Chondrocyte (in vitro differentiated cells): ENCODE data around the gene NPIPB8. TPM values are rescaled to one million over a fixed set of nuclear protein-coding genes. Genes with fewer than 3 reads are reported as not detected.
"Not testable (repeated sequence)": the region's sequence is repeated elsewhere in the genome, so short reads cannot be mapped to it uniquely, and the experiment has no call there.

Source experiments
- DNase-seq: peaks from one replicate; pipeline ENCODE4 v3.0.0; 2021; ENCODE audit warnings: mixed read lengths, low spot score
- H3K27ac Mint-ChIP-seq: one replicate; pipeline ENCODE4 v1.8.0; 2021; ENCODE audit warnings: mild to moderate bottlenecking, moderate library complexity, mixed read lengths; ENCODE audit not compliant: unreplicated experiment
- H3K27me3 Mint-ChIP-seq: 2 replicates; pipeline ENCODE4 v1.8.0; 2021; ENCODE audit warnings: low read depth, mixed read lengths
- H3K36me3 Mint-ChIP-seq: 2 replicates; pipeline ENCODE4 v1.8.0; 2021; ENCODE audit warnings: low read depth, mixed read lengths
- H3K4me1 Mint-ChIP-seq: 2 replicates; pipeline ENCODE4 v1.8.0; 2021; ENCODE audit warnings: low read depth, mild to moderate bottlenecking, mixed read lengths
- H3K4me3 Mint-ChIP-seq: one replicate; pipeline ENCODE4 v1.8.0; 2021; ENCODE audit warnings: mild to moderate bottlenecking, moderate library complexity, mixed read lengths; ENCODE audit not compliant: unreplicated experiment
- H3K9me3 Mint-ChIP-seq: 2 replicates; pipeline ENCODE4 v1.8.0; 2021; ENCODE audit warnings: low read depth, mixed read lengths
- total RNA-seq: library from RNA; stranded (reverse); gene quantifications from 3 replicates; pipeline ENCODE4 v1.2.1, GENCODE V29; 2021

The NPIPB8 gene
- total RNA-seq, 1 donor from 2014 or later: not detected

GRCh38 chr16:28638359-28638758 lies 494 bp downstream of the NPIPB8 start:
- not testable (repeated sequence) for H3K36me3 Mint-ChIP-seq

DNA sequence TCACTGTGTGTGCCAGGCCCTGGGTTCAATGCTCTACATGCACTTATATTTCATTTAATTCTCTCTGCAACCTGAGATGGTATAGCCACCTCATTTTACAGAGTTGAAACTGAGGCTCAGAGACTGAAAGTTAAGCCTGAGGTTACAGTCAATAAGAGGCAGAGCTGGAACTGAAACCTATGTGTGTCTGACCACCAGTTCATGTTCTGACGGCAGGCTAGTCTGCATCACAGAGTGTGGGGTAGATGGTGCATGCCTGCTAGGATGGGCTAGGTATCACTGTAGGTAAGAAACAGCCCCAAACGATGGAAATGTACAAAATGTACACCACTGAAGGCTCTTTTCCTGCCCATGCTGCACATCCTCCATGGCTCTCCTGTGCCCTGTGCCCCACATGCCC lies 2.1 kb downstream of the NPIPB8 start:
- not testable (repeated sequence) for H3K27ac Mint-ChIP-seq, DNase-seq, H3K36me3 Mint-ChIP-seq, H3K9me3 Mint-ChIP-seq, H3K4me3 Mint-ChIP-seq, H3K27me3 Mint-ChIP-seq
- peaks cover 11% of the 10 kb centered on the region for H3K4me1 Mint-ChIP-seq

More at GRCh38 chr16:28638359-28638758, 494 bp downstream of the NPIPB8 start:
- H3K9me3 Mint-ChIP-seq, H3K27me3 Mint-ChIP-seq, H3K4me3 Mint-ChIP-seq, H3K27ac Mint-ChIP-seq, DNase-seq: not testable (repeated sequence)
- H3K4me1 Mint-ChIP-seq: peaks cover 11% of the 10 kb centered on the region

DNA sequence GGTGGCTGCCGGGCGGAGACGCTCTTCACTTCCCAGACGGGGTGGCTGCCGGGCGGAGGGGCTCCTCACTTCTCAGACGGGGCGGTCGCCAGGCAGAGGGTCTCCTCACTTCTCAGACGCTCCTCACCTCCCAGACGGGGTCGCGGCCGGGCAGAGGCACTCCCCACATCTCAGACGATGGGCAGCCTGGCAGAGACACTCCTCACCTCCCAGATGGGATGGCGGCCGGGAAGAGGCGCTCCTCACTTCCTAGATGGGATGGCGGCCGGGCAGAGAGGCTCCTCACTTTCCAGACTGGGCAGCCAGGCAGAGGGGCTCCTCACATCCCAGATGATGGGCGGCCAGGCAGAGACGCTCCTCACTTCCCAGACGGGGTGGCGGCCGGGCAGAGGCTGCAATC lies 28.4 kb downstream of the NPIPB8 start:
- not testable (repeated sequence) for H3K36me3 Mint-ChIP-seq, H3K4me3 Mint-ChIP-seq, H3K9me3 Mint-ChIP-seq

GRCh38 chr16:28667480-28667879 lies 29.6 kb downstream of the NPIPB8 start:
- not testable (repeated sequence) for H3K27ac Mint-ChIP-seq, H3K4me1 Mint-ChIP-seq, H3K36me3 Mint-ChIP-seq, H3K27me3 Mint-ChIP-seq, H3K4me3 Mint-ChIP-seq, H3K9me3 Mint-ChIP-seq, DNase-seq

More for the DNA sequence above, 28.4 kb downstream of the NPIPB8 start:
- H3K27ac Mint-ChIP-seq, H3K4me1 Mint-ChIP-seq, H3K27me3 Mint-ChIP-seq, DNase-seq: not testable (repeated sequence)

GRCh38 chr16:28668199-28668598 lies 30.3 kb downstream of the NPIPB8 start:
- DNase-seq, H3K27me3 Mint-ChIP-seq, H3K4me3 Mint-ChIP-seq, H3K9me3 Mint-ChIP-seq, H3K27ac Mint-ChIP-seq, H3K36me3 Mint-ChIP-seq, H3K4me1 Mint-ChIP-seq: not testable (repeated sequence)

GRCh38 chr16:28688327-28688952 lies 50.6 kb downstream of the NPIPB8 start:
- not testable (repeated sequence) for H3K4me3 Mint-ChIP-seq, H3K27ac Mint-ChIP-seq, H3K9me3 Mint-ChIP-seq, H3K4me1 Mint-ChIP-seq, H3K27me3 Mint-ChIP-seq, H3K36me3 Mint-ChIP-seq, DNase-seq

- H3K4me1 Mint-ChIP-seq, H3K27ac Mint-ChIP-seq, H3K4me3 Mint-ChIP-seq, H3K27me3 Mint-ChIP-seq, DNase-seq, H3K9me3 Mint-ChIP-seq, H3K36me3 Mint-ChIP-seq: not testable (repeated sequence)
These were observed 51.6 kb downstream of the NPIPB8 start for GRCh38 chr16:28689425-28689824.

- not testable (repeated sequence) for H3K4me3 Mint-ChIP-seq, H3K27me3 Mint-ChIP-seq, H3K4me1 Mint-ChIP-seq, DNase-seq, H3K36me3 Mint-ChIP-seq, H3K27ac Mint-ChIP-seq, H3K9me3 Mint-ChIP-seq
These were observed 53.9 kb downstream of the NPIPB8 start for GRCh38 chr16:28691722-28692121.

GRCh38 chr16:28693257-28693950 lies 55.5 kb downstream of the NPIPB8 start:
- not testable (repeated sequence) for H3K27me3 Mint-ChIP-seq, H3K4me3 Mint-ChIP-seq, H3K4me1 Mint-ChIP-seq, DNase-seq, H3K36me3 Mint-ChIP-seq, H3K27ac Mint-ChIP-seq, H3K9me3 Mint-ChIP-seq

DNA sequence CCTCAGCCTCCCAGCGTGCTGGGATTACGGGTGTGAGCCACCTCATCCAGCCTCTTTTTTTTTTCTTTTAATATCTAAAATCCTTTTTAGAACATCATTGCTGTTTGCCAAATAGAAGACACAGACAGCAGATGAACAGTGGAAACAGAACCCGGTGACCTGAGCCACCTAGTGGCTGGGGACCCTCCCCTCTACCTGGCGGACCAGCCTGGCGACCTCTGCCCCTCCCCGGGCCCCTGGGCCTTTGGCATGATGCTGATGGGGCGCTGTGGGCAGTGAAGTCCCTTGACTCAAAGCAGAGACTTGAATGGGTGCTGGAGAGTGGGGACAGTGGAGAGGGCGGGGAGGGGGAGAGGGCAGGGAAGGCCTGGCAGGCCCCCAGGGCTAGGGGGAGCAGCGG lies 61.9 kb downstream of the NPIPB8 start:
- H3K9me3 Mint-ChIP-seq, H3K27me3 Mint-ChIP-seq, H3K4me3 Mint-ChIP-seq, H3K4me1 Mint-ChIP-seq, DNase-seq, H3K36me3 Mint-ChIP-seq, H3K27ac Mint-ChIP-seq: not testable (repeated sequence)

GRCh38 chr16:28700349-28700748 lies 62.5 kb downstream of the NPIPB8 start:
- H3K36me3 Mint-ChIP-seq, DNase-seq, H3K9me3 Mint-ChIP-seq, H3K4me3 Mint-ChIP-seq, H3K27me3 Mint-ChIP-seq, H3K4me1 Mint-ChIP-seq, H3K27ac Mint-ChIP-seq: not testable (repeated sequence)

DNA sequence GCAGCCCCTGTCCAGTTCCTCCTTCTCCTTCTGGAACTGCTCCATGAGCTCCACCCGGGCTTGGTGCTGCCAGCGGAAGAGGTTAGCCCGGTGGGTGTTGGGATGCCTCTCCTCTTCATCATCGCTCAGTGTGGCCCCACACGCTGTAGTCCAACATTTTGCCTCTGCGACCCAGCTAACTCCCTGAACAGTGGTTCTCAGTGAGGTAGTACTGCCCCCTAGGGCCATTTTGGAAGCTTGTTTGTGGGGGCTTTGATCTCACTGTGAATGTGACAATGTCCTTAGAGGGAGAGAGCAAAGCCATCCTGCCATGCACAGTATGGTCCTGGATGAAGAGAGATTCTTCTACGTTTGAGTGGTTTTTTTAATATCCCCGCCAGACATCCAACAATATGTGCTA lies 63.5 kb downstream of the NPIPB8 start:
- H3K27me3 Mint-ChIP-seq, H3K27ac Mint-ChIP-seq, DNase-seq, H3K9me3 Mint-ChIP-seq, H3K4me1 Mint-ChIP-seq, H3K36me3 Mint-ChIP-seq, H3K4me3 Mint-ChIP-seq: not testable (repeated sequence)

DNA sequence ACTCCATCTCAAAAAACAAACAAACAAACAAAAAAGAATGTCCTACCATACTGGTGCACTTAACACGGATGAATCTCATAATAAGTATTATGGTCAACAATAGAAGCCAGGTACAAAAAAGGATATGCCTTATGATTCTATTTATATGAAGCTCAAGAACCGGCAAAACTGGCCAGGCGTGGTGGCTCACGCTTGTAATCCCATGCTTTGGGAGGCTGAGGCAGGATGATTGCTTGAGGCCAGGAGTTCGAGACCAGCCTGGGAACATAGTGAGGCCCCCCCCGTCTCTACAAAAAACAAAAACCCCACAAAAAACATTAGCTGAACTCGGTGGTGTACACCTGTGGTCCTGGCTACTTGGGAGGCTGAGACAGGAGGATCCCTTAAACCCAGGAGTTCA lies 66.4 kb downstream of the NPIPB8 start:
- not testable (repeated sequence) for H3K36me3 Mint-ChIP-seq, H3K27me3 Mint-ChIP-seq, H3K4me1 Mint-ChIP-seq, H3K27ac Mint-ChIP-seq, H3K9me3 Mint-ChIP-seq, DNase-seq, H3K4me3 Mint-ChIP-seq
